LNCaP clone FGC (cell line): Measurements from ENCODE around the gene NRROS.

Source experiments
- DNase-seq: peaks from one replicate; pipeline ENCODE4 v3.0.0-alpha.2; 2011; ENCODE audit warnings: low read depth
- H3K4me3 ChIP-seq: 2 replicates; pipeline ENCODE4 v1.5.1; 2011; ENCODE audit warnings: mild to moderate bottlenecking, low read depth, low read length, control low read depth
- TF ChIP-seq, protein P1 (sequence below): IDR thresholded peaks from 2 replicates; pipeline ENCODE4 v1.5.1; 2012; ENCODE audit warnings: mild to moderate bottlenecking; ENCODE audit not compliant: control insufficient read depth, insufficient read depth; ENCODE audit errors: extremely low read depth

The NRROS gene

DNA sequence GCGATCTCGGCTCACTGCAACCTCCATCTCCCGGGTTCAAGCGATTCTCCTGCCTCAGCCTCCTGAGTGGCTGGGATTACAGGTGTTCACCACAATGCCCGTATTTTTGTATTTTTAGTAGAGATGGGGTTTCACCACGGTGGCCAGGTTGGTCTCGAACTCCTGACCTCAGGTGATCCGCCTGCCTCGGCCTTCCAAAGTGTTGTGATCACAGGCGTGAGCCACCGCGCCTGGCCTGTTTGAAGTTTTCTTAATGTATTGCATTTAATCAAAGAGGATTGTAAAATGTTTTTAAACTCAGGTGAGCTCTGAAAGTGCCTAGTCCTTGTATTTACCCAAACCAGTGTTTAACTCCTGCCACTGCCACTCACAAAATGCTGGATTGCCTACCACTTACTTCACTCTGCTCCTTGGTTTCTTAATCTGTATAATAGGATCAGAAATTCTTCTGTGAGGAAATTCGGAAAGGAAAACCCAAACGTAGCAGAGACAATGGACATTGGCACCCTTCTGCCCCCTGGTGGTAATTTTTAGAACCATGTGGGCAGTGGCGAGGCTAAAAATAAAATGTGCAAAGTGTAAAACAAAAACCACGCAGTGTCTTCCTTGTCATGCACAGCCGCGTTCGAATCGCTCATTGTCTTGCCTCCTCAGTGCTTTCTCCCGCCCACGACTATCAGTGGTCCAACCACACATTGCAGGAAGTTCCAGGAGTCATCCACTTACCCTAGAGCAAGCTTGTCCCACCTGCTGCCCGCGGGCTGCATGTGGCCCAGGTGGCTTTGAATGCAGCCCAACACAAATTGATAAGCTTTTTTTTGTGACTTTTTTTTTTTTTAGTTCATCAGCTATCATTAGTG, 45.3 kb downstream of the NRROS start:
- TF ChIP-seq, protein P1, sequence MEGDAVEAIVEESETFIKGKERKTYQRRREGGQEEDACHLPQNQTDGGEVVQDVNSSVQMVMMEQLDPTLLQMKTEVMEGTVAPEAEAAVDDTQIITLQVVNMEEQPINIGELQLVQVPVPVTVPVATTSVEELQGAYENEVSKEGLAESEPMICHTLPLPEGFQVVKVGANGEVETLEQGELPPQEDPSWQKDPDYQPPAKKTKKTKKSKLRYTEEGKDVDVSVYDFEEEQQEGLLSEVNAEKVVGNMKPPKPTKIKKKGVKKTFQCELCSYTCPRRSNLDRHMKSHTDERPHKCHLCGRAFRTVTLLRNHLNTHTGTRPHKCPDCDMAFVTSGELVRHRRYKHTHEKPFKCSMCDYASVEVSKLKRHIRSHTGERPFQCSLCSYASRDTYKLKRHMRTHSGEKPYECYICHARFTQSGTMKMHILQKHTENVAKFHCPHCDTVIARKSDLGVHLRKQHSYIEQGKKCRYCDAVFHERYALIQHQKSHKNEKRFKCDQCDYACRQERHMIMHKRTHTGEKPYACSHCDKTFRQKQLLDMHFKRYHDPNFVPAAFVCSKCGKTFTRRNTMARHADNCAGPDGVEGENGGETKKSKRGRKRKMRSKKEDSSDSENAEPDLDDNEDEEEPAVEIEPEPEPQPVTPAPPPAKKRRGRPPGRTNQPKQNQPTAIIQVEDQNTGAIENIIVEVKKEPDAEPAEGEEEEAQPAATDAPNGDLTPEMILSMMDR: peak; percentile 90
- no peak for DNase-seq
- H3K4me3 ChIP-seq: no peak overlapping the region

DNA sequence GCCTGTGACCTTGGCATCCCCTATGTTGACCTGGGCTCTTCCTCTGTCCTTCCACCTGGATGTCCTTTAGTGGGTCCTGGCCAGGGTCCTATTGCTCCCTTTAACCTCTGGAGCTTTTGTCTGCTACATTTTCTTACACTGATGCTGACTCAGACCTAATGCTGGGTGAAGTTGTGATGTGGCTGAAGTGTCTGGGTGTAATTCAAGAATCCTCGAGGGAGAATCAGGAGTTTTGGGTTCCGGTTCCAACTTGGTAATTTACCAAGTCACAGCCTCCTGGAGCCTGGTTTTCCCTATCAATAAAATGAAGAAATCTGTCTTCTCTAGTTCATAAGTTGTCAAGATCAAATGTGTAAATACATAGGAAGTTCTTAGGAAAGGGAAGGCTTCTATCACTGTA, 46.9 kb downstream of the NRROS start:
- no peak for DNase-seq
- TF ChIP-seq, protein P1: no peak
- H3K4me3 ChIP-seq: no peak overlapping the region

DNA sequence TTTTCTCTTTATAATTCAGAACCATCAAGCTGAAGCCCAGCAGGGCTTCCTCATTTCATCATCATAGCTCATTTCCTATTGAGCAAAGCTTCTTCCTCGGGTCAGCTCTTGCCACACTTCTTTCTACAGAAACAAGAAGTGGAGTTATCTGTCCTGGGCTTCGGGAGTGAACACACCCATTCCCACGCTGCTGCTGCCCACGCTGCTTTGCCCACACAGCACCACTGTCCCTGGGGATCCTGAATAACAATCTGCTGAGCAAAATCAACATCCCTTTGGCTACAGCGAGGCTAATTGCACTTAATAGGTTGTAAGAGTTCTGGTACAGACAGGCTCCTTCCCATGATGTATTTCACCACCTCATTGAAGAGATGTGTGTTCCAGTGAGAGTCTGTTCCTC, 48.9 kb downstream of the NRROS start:
- TF ChIP-seq, protein P1: no peak
- H3K4me3 ChIP-seq: no peak overlapping the region
- no peak for DNase-seq

DNA sequence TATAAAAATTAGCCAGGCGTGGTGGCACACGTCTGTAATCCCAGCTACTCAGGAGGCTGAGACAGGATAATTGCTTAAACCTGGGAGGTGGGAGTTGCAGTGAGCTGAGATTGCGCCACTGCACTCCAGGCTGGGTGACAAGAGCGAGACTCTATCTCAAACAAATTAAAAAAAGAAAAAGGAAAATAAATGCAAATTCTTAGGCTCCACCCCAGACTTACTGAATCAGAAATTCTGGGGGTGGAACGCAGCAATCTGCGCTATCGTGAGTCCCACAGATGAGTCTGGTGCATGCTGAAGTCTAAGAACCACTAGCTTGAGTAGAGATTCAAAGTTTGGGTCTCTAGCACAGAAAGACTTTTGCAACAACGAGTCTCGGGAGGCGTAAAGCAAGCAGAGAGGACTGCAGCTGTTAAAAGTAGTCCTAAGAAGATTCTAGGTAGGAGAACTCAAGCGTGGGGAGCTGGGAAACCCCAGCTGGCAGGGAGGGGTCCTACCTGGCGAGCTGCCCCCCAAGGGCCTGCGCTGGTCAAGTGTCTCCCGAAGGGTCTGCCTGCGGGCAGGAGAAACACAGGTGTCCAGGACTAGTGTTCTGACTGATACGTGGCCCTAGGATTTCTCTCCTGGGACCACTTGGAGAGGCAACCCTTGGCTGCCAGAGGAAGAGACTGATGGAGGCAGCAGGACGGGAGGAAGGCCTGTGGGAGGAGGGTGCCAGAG, 50.6 kb downstream of the NRROS start:
- TF ChIP-seq, protein P1: no peak
- no peak overlapping the region for H3K4me3 ChIP-seq

DNA sequence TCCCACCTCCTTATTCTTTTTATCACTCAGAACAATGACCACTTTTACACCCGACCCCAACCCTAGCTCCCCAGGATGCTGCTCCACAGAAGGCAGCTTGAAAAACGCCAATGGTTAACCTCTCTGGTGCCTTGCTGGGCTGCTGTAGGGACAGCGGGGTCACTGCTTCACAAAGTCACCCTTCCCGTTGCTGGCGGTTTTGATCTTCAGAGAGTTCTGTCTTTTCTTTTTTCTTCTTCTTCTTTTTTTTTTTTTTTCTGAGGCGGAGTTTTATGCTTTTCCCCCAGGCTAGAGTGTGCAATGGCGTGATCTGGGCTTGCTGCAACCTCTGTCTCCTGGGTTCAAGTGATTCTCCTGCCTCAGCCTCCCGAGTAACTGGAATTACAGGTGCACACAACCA, 51.9 kb downstream of the NRROS start:
- DNase-seq: no peak
- no peak overlapping the region for H3K4me3 ChIP-seq
- TF ChIP-seq, protein P1: no peak

More for the DNA sequence above, 50.6 kb downstream of the NRROS start:
- DNase-seq: no peak

DNA sequence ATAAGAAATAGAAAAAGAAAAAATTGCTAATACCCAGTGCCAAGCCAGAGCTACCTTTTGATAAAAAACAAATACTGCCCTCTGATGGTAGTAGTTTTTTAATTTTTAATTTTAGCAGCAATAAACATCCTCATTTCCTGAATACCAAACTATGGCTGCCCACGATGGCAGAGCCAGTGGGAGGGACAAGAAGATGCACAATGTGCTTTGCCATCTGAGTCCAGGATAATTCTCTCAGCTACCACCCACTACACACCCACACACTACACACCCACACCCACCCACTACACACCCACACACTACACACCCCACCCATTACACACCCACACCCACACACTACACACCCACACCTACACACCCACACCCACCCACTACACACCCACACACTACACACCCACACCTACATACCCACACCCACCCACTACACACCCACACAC, 54.7 kb downstream of the NRROS start:
- TF ChIP-seq, protein P1: peak; percentile 6; the same call in 1 of the 2 replicates
- H3K4me3 ChIP-seq: no peak overlapping the region
- DNase-seq: no peak
